Transverse colon (tissue), 3 donors: ENCODE measurements around the gene FYCO1.

Source experiments
- EP300 ChIP-seq: sonication (generic); formaldehyde crosslinking; IDR thresholded peaks from one replicate; pipeline ENCODE4 v1.6.1; 2017; ENCODE audit warnings: antibody characterized with exemption, low read depth
- TF ChIP-seq, protein P1 (sequence below), 5 experiments: fragments of 200-600 bp in 3 of 5; fragments of 450-650 bp in 2 of 5; sonication (generic) in 3 of 5; IDR thresholded peaks; 1 replicate in 2 of 5; 2 replicates in 3 of 5; pipeline ENCODE4 v1.5.1; 2016 to 2017; ENCODE audit warnings: antibody characterized with exemption in 5 of 5, inconsistent platforms in 3 of 5, mild to moderate bottlenecking in 2 of 5, moderate library complexity in 1 of 5

DNA sequence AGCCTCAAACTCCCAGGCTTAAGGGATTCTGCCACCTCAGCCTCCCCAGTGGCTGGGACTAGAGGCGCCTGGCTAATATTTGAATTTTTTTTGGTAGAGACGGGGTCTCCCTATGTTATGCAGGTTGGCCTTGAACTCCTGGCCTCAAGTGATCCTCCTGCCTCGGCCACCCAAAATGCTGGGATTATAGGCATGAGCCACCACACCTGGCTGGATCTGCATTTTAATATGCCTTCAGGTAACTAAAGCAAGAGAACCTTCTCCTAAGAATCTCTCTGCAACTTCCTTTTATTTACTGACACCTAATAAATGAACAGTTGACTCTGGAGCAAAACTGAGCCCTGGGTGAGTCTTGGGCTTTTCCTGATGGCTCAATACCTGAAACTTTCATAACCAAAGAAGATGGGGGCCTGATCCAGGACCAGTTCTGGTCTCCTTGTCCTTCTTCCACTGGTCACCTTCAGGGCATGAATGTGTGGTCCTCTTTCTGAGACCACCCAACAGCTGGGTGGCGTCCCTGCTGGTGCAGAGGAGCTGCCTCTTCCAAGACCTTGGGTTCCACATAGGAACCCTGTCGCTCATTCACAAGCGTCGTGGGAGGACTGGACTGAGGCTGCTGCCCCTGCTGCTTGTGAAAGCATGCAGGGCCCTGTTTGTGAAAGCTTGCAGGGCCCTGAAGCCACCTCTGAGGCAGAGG, 81.1 kb downstream of the FYCO1 start:
- TF ChIP-seq, protein P1, sequence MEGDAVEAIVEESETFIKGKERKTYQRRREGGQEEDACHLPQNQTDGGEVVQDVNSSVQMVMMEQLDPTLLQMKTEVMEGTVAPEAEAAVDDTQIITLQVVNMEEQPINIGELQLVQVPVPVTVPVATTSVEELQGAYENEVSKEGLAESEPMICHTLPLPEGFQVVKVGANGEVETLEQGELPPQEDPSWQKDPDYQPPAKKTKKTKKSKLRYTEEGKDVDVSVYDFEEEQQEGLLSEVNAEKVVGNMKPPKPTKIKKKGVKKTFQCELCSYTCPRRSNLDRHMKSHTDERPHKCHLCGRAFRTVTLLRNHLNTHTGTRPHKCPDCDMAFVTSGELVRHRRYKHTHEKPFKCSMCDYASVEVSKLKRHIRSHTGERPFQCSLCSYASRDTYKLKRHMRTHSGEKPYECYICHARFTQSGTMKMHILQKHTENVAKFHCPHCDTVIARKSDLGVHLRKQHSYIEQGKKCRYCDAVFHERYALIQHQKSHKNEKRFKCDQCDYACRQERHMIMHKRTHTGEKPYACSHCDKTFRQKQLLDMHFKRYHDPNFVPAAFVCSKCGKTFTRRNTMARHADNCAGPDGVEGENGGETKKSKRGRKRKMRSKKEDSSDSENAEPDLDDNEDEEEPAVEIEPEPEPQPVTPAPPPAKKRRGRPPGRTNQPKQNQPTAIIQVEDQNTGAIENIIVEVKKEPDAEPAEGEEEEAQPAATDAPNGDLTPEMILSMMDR (IDR thresholded peaks at IDR 0.05): no peak
- TF ChIP-seq EP300: no peak
